Sigmoid colon (tissue), 7 donors: Measurements from ENCODE around the gene CDK19. TPM values are rescaled to one million over a fixed set of nuclear protein-coding genes. Genes with fewer than 3 reads are reported as not detected.
"Not testable (repeated sequence)": the region's sequence is repeated elsewhere in the genome, so short reads cannot be mapped to it uniquely, and the experiment has no call there.

Source experiments
- DNase-seq: peaks from one replicate; pipeline ENCODE4 v3.0.0-alpha.2; 2019
- H3K27ac ChIP-seq, 4 donors: fragments of 200-600 bp; sonication (generic); one replicate each; pipeline ENCODE4 v1.5.1; 2016 to 2019; ENCODE audit warnings: mild to moderate bottlenecking in 1 of 4
- H3K27me3 ChIP-seq, 3 donors: fragments of 200-600 bp; sonication (generic); one replicate each; pipeline ENCODE4 v1.5.1; 2019; ENCODE audit warnings: mild to moderate bottlenecking in 1 of 3
- H3K36me3 ChIP-seq, 4 donors: fragments of 200-600 bp; sonication (generic); one replicate each; pipeline ENCODE4 v1.5.1; 2016 to 2019
- H3K4me1 ChIP-seq, 4 donors: fragments of 200-600 bp; sonication (generic); one replicate each; pipeline ENCODE4 v1.5.1; 2017 to 2019
- H3K4me3 ChIP-seq, 4 donors: fragments of 200-600 bp; sonication (generic); one replicate each; pipeline ENCODE4 v1.5.1; 2017 to 2019; ENCODE audit warnings: mild to moderate bottlenecking in 2 of 4, moderate library complexity in 1 of 4
- H3K9me3 ChIP-seq, 4 donors: fragments of 200-600 bp in 3 of 4; sonication (generic) in 3 of 4; one replicate each; pipeline versions ENCODE4 v1.5.1 to v1.6.1; 2013 to 2019
- EP300 ChIP-seq, 4 donors: sonication (generic); formaldehyde crosslinking; IDR thresholded peaks; one replicate each; pipeline ENCODE4 v1.6.1; 2017; ENCODE audit warnings: antibody characterized with exemption in 4 of 4
- POLR2A ChIP-seq, 2 donors: fragments of 450-650 bp; IDR thresholded peaks; one replicate each; pipeline ENCODE4 v1.6.1; 2016; ENCODE audit warnings: antibody characterized with exemption in 2 of 2, mild to moderate bottlenecking in 2 of 2, moderate library complexity in 2 of 2
- POLR2AphosphoS5 ChIP-seq, 4 donors: sonication (generic); formaldehyde crosslinking; IDR thresholded peaks; one replicate each; pipeline ENCODE4 v1.6.1; 2017; ENCODE audit warnings: antibody characterized with exemption in 4 of 4
- WGBS, 2 donors: extraction: QIAGEN DNeasy Blood & Tissue Kit; methylation state at CpG; one replicate each; pipeline ENCODE4 v1.1.7; 2013; 5-methylcytosine and 5-hydroxymethylcytosine counted together
- intact Hi-C: fragments of 100-400 bp; cut with DNase I; formaldehyde crosslinking; loops from one replicate; pipeline ENCODE4 v1.15.1; 2023
- polyA plus RNA-seq, 3 donors: library from polyadenylated mRNA; stranded (reverse); fragments of 200-250 nt; gene quantifications; one replicate each; pipeline ENCODE4 v1.2.3, GENCODE V29; 2013
- total RNA-seq, 4 donors: library from RNA; depleted of rRNA; stranded (reverse); fragments of >200 nt; gene quantifications; one replicate each; pipeline ENCODE4 v1.1.0, GENCODE V29; 2016
- TF ChIP-seq, protein P1 (sequence below), 4 experiments: fragments of 450-650 bp in 3 of 4; fragments of 200-600 bp in 1 of 4; IDR thresholded peaks; one replicate each; pipeline ENCODE4 v1.5.1; 2016 to 2019; ENCODE audit warnings: antibody characterized with exemption in 4 of 4, mild to moderate bottlenecking in 3 of 4, moderate library complexity in 2 of 4
- donor health status: healthy with polysubstance abuse.
- donor health status: Bipolar disorder and iron deficiency.
- donor health status: healthy.

The CDK19 gene
- total and polyA plus RNA-seq, 7 donors = 6.7 to 17.8 (median 12.1) TPM

GRCh38 chr6:110589865-110590513 is 225.3 kb downstream of the CDK19 start:
- H3K27me3 ChIP-seq = no peaks in the 10 kb centered on the region
- no peaks in the 10 kb centered on the region for H3K36me3 ChIP-seq
- WGBS, 2 donors = 73 to 86% methylated on average over 6 of the region's 6 CpGs
- H3K4me1 ChIP-seq = peaks cover 0 to 4% (median 0%) of the 10 kb centered on the region in 4 donors
- TF ChIP-seq POLR2A (IDR thresholded peaks at IDR 0.05) (no peak), EP300 (IDR thresholded peaks at IDR 0.05) (no peak), POLR2AphosphoS5 (IDR thresholded peaks at IDR 0.05) (no peak)
- TF ChIP-seq, protein P1, sequence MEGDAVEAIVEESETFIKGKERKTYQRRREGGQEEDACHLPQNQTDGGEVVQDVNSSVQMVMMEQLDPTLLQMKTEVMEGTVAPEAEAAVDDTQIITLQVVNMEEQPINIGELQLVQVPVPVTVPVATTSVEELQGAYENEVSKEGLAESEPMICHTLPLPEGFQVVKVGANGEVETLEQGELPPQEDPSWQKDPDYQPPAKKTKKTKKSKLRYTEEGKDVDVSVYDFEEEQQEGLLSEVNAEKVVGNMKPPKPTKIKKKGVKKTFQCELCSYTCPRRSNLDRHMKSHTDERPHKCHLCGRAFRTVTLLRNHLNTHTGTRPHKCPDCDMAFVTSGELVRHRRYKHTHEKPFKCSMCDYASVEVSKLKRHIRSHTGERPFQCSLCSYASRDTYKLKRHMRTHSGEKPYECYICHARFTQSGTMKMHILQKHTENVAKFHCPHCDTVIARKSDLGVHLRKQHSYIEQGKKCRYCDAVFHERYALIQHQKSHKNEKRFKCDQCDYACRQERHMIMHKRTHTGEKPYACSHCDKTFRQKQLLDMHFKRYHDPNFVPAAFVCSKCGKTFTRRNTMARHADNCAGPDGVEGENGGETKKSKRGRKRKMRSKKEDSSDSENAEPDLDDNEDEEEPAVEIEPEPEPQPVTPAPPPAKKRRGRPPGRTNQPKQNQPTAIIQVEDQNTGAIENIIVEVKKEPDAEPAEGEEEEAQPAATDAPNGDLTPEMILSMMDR (IDR thresholded peaks at IDR 0.05) = no peak
- DNase-seq = no peak
- H3K4me3 ChIP-seq = no peak overlapping the region
- intact Hi-C loops = no loop called here
- H3K9me3 ChIP-seq = no peaks in the 10 kb centered on the region
- no peak overlapping the region for H3K27ac ChIP-seq

DNA sequence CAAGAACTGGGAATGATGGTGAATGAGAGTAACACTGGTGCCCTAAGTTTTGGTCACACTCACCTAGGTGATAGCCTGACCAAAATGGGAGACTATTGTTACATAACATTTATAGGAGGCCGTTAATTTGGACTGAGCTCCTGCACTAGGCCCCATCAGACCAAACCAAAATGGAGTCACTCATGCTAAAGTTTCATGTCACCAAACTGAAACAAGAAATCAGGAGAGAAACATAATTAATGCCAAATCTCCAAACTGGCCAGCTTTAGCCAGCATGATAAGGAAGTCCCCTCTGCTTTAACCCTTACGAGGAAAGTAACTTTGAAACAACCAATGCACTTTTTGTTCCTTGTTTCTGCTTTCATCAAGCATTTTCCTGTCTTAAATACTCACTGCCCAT is 227.9 kb downstream of the CDK19 start:
- 91 to 97% methylated on average over 2 of the region's 2 CpGs for whole genome bisulfite sequencing, 2 donors
- TF ChIP-seq POLR2AphosphoS5 (IDR thresholded peaks at IDR 0.05) (no peak), EP300 (IDR thresholded peaks at IDR 0.05) (no peak), POLR2A (IDR thresholded peaks at IDR 0.05) (no peak)
- TF ChIP-seq, protein P1 (IDR thresholded peaks at IDR 0.05) = no peak
- Histone ChIP-seq H3K4me1 (no peaks in the 10 kb centered on the region), H3K9me3 (no peaks in the 10 kb centered on the region), H3K27ac (no peak overlapping the region), H3K36me3 (no peaks in the 10 kb centered on the region), H3K4me3 (no peak overlapping the region), H3K27me3 (no peaks in the 10 kb centered on the region)
- no peak for DNase-seq
- intact Hi-C loops = no loop called here

- no peak for DNase-seq
- no peaks in the 10 kb centered on the region for H3K4me1 ChIP-seq
- intact Hi-C loops = no loop called here
Measured at GRCh38 chr6:110581679-110582078, 233.6 kb downstream of the CDK19 start.

DNA sequence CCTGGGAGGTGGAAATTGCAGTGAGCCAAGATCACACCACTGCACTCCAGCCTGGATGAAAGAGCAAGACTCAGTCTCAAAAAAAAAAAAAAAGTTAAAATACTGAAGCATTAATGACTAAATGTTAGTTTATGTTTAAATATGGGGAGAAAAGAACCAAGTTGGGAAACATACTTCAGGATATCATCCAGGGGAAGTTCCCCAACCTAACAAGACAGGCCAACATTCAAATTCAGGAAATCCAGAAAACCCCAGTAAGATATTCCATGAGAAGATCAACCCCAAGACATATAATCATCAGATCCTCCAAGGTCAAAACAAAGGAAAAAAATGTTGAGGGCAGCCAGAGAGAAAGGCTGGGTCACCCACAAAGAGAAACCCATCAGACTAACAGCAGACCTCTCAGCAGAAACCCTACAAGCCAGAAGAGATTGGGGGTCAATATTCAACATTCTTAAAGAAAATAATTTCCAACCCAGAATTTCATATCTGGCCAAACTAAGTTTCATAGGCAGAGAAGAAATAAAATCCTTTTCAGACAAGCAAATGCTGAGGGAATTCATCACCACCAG is 237.6 kb downstream of the CDK19 start:
- H3K27me3 ChIP-seq, H3K4me1 ChIP-seq, intact Hi-C loops, DNase-seq, H3K27ac ChIP-seq, H3K36me3 ChIP-seq, H3K9me3 ChIP-seq, H3K4me3 ChIP-seq: not testable (repeated sequence)

More at GRCh38 chr6:110581679-110582078, 233.6 kb downstream of the CDK19 start:
- Histone ChIP-seq H3K9me3 (no peaks in the 10 kb centered on the region), H3K36me3 (no peaks in the 10 kb centered on the region), H3K27ac (no peak overlapping the region), H3K4me3 (no peak overlapping the region), H3K27me3 (no peaks in the 10 kb centered on the region)
- TF ChIP-seq POLR2A (IDR thresholded peaks at IDR 0.05) = no peak
- TF ChIP-seq, protein P1 (IDR thresholded peaks at IDR 0.05) = no peak
- TF ChIP-seq EP300 (IDR thresholded peaks at IDR 0.05) = no peak
- no peak for TF ChIP-seq POLR2AphosphoS5 (IDR thresholded peaks at IDR 0.05)

GRCh38 chr6:110575925-110576463 is 239.3 kb downstream of the CDK19 start:
- no peaks in the 10 kb centered on the region for H3K36me3 ChIP-seq
- H3K27ac ChIP-seq = no peak overlapping the region
- no peak for TF ChIP-seq POLR2A (IDR thresholded peaks at IDR 0.05)
- no peak for TF ChIP-seq EP300 (IDR thresholded peaks at IDR 0.05)
- TF ChIP-seq, protein P1 (IDR thresholded peaks at IDR 0.05) = no peak
- no peak for TF ChIP-seq POLR2AphosphoS5 (IDR thresholded peaks at IDR 0.05)
- no peaks in the 10 kb centered on the region for H3K9me3 ChIP-seq
- no peak for DNase-seq
- H3K27me3 ChIP-seq = no peaks in the 10 kb centered on the region
- no peaks in the 10 kb centered on the region for H3K4me1 ChIP-seq
- WGBS, 2 donors = 86 to 89% methylated on average over 5 of the region's 5 CpGs
- no peak overlapping the region for H3K4me3 ChIP-seq
- intact Hi-C loops = no loop called here
